ENCODE data around the gene SLC9A3.

SLC9A3 gene

DNA sequence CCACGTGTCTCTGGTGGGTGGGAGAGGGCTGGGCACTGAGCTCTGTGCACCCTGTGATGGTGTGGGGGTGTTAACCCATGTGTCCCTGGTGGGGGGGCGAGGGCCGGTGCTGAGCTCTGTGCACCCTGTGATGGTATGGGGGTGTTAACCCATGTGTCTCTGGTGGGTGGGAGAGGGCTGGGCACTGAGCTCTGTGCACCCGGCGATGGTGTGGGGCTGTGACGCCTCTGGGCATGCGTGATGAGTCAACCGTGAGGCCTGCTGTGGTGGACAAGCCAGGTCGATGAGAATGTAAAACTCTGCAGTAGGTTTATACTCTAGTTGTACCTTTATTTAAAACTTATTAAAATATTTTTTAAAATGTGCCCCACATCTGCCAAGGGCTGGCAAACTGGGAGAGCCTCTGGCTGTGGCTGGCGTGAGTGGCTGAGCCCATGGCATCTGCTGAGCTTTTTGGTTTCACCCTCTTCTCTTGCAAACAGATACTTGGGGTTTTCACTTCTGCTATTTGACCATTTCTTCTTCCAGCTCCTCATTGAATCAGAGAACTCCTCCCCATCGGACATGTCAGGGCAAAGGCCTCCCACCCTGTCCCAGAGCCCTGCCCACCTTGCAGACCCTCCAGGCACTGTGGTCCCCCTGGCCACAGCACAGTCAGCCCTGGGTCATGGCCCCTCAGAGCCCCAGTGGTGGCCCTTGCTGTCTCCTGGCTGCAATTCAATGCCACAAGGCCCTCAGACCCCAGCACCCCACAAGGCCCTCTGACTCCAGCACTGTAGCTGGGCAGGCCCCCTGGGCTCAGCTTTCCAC, 99.7 kb downstream of the SLC9A3 start:
- no peak for DNase-seq

DNA sequence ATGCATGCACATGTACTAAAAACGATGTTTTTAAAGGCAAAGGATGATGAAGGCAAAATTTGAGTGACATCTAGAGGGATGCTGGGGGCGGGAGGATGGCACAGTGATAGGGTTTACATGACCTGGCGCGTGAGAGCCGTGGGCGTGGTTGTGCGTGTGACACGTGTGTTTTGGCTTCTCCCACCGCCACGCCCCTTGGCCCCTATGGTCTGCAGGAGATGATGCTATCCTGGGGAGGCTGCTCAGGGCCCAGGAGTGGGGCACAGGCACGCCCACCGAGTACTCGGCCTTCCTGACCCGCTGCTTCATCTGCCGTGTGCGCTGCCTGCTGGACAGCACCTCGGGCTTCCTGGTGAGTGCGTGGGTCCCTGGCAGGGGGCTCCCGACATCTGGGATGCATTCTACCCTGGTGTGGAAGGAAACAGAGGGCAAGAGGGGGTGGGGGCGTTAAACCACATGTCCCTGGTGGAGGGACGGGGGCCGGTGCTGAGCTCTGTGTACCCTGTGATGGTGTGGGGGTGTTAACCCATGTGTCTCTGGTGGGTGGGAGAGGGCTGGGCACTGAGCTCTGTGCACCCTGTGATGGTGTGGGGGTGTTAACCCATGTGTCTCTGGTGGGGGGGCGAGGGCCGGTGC, 100.5 kb downstream of the SLC9A3 start:
- DNase-seq = no peak

DNA sequence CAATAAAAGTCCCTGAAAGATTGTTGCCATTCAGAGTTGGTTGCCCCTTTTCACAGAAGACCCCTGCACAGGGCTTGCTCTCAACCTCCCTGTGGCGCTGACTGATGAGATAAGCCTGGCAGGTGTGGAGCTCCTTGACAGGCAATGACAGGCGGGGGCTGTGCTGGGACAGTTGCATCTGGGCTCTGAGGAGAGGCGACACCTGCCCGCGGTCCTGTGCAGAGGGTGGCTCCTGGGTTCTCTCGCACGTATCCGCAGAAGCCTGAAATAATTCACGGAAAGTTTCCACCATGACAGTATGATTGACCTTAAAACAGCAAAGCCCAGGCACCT, 101.0 kb downstream of the SLC9A3 start:
- no peak for DNase-seq

DNA sequence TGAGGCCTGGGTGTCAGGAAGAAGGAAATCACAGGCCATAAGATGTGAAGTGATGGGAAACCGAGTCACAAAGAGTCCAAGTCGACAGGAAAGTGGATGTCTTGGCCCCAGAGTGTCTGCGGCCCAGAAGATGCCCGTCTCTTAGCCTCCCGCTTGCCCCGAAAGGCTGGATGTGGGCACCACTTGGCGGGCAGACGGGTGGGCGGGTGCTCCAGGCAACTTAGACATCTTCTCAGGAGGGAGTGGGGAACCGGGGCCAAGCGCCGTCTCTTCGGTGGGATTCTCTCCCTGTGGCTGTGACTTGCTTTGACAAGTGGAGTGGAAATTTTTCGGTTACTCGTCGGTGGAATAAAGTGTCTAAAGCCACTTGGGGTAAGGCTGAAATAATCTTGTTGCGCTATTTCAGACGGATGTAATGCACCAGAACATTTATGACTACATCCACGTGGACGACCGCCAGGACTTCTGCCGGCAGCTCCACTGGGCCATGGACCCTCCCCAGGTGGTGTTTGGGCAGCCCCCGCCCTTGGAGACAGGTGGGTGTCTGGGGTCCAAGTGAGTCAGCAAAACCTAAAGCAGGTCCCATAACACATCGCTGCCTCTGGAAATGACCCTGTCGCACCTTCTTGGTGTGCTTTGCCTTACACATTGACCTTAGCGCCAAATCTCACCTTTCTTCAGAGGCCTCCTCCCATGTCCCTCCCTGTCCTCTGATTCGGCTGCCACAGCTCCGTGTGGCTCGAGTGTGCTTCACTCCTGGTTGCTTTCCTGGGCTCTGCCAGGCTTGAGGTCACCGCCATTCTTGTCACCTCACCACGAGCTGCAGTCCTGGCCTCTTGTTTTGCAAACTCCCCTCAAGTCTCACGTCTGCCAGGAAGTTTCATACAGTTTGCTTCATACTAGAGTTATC, 101.7 kb downstream of the SLC9A3 start:
- DNase-seq = no peak

DNA sequence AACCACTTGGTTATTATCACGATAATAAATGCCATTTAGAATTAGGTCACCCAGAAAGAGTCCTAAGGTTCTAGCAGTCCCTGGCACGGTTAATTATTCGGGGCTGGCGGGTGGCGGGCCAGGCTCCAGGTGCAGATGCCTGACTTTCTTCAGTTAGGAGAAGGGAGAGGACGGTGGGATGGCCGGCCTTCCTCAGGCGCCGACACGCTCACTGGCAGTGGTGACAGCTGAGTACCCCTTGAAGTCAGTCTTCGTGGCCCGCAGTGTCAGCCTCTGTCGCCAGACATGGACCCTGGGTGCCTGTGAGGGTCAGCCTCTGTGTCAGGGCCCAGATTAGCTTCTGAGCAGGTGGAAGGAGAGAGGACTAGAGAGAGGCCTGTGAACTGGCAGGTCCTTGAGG, 102.3 kb downstream of the SLC9A3 start:
- no peak for DNase-seq

DNA sequence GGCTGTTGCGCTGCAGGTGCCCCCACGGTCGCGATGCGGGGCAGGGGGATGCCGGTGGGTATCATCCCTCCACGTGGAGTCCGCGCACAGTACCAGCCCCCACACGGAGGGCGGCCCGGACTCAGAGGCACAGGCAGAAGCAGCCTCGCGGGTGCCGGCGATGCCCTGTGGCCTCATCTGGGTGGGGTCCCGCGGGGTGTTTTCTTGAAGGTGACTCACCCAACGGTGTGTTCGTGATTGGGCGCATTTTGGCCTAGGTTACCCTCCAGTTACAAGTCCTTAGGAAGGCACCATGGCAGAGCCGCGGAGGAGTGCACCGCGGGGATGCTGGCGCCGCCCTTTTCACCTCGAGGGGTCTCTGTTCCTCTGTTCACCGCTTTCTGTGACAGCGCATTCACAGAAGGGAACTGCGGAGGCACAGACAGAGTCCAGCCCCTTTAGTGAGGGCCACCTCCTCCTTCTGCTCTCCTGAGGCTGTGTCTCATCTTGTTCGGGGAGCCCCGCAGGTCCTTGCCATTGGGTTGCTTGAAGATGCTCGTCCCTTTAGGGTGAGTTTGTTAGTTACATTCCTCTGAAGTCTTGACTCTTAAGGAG, 102.9 kb downstream of the SLC9A3 start:
- no peak for DNase-seq

DNA sequence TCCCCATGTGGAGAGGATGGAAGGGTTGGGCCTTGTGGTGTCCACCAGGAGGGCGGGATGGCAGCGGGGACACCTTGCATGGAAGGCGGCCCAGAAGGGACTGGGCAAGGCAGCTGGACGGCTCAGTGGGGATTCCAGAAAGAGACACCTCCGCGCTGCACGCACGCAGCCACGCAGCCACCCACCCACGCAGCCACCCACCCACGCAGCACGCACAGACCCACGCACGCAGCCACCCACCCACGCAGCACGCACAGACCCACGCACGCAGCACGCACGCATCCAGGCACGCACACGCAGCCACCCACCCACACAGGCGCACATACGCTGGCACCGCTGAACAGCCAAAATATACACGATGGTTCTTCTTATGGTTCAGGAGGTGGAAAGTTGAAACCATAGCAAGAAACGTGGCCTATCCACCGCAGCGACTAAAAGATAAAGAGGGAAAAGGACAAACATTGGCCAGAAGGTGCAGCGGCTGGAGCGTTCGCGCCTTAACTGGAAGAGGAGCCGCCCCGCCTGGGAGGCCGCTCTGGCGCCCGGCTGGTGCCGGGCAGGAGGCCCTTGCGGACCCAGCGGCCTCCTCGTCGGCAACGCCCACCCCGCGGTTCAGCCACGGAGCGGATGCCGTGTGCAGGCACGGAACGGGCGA, 103.5 kb downstream of the SLC9A3 start:
- no peak for DNase-seq

All from NCI-H69 (cell line).